Endothelial cell of umbilical vein (primary cell): ENCODE measurements around the gene POLR3B. TPM values are rescaled to one million over a fixed set of nuclear protein-coding genes. Genes with fewer than 3 reads are reported as not detected.

Source experiments
- BruUV-seq: library from RNA; stranded (reverse); fragments of 400-500 nt; replicated peaks from 2 replicates; lab custom pipeline; 2021; lab: Mats Ljungman, UMichigan
- CTCF ChIA-PET: fragments of 300-600, 350-600 bp; sonication (Branson Sonifier 250); formaldehyde crosslinking; loops from one replicate; lab custom pipeline; 2021; ENCODE audit warnings: antibody characterized with exemption, inconsistent platforms; lab: Charles Lee
- POLR2A ChIA-PET: fragments of 300-600, 350-600 bp; sonication (Branson Sonifier 250); formaldehyde crosslinking; loops from one replicate; lab custom pipeline; 2021; ENCODE audit warnings: antibody characterized with exemption, inconsistent platforms; lab: Charles Lee
- DNase-seq: peaks from one replicate; pipeline ENCODE4 v3.0.0-alpha.2; 2011; ENCODE audit warnings: low read depth, low spot score
- FAIRE-seq: peaks from 2 replicates; lab custom pipeline; 2011; peaks lifted over from hg19 to GRCh38; lab: Jason Lieb, UNC
- H2AFZ ChIP-seq: 2 replicates; pipeline ENCODE4 v1.6.0; 2012; ENCODE audit warnings: low read depth, low read length, control low read depth, inconsistent platforms
- H3K27ac ChIP-seq: 2 replicates; pipeline ENCODE4 v1.5.1; 2011; ENCODE audit warnings: low read depth, mild to moderate bottlenecking, control low read depth, low read length, moderate library complexity; ENCODE audit not compliant: insufficient read depth
- H3K27me3 ChIP-seq, 2 experiments: 2 replicates each; pipeline versions ENCODE4 v1.6.0 to v1.6.1; 2011; ENCODE audit warnings: low read length in 2 of 2, mixed read lengths in 1 of 2; ENCODE audit not compliant: control insufficient read depth in 2 of 2, insufficient read depth in 2 of 2
- H3K36me3 ChIP-seq, 2 experiments: 2 replicates in 1 of 2; 3 replicates in 1 of 2; pipeline ENCODE4 v1.5.1; 2011; ENCODE audit warnings: low read length in 2 of 2, mild to moderate bottlenecking in 1 of 2, moderate library complexity in 1 of 2; ENCODE audit not compliant: control insufficient read depth in 2 of 2, insufficient read depth in 2 of 2; ENCODE audit errors: extremely low read depth in 1 of 2
- H3K4me1 ChIP-seq: 3 replicates; pipeline ENCODE4 v1.5.1; 2011; ENCODE audit warnings: mild to moderate bottlenecking, low read length; ENCODE audit not compliant: control insufficient read depth, insufficient read depth; ENCODE audit errors: extremely low read depth
- H3K4me2 ChIP-seq: 2 replicates; pipeline ENCODE4 v1.6.1; 2011; ENCODE audit warnings: low read length, control low read depth, mixed read lengths; ENCODE audit not compliant: insufficient read depth
- H3K4me3 ChIP-seq, 3 experiments: fragments of 200-600 bp in 1 of 3; sonication (generic), shearing (Covaris generic) in 1 of 3; replicated peaks in 1 of 3; 2 replicates each; pipeline ENCODE4 v1.5.1; 2011 to 2016; ENCODE audit warnings: control low read depth in 3 of 3, low read length in 3 of 3, mild to moderate bottlenecking in 2 of 3, inconsistent platforms in 1 of 3, low read depth in 1 of 3, moderate library complexity in 1 of 3; ENCODE audit not compliant: insufficient read depth in 1 of 3
- H3K79me2 ChIP-seq: 2 replicates; pipeline ENCODE4 v1.6.0; 2012; ENCODE audit warnings: low read length, inconsistent platforms; ENCODE audit not compliant: control insufficient read depth, insufficient read depth
- H3K9ac ChIP-seq: replicated peaks from 2 replicates; pipeline ENCODE3; 2011; ENCODE audit warnings: low read length, control low read depth; ENCODE audit not compliant: insufficient read depth; ENCODE audit errors: extremely low read depth
- H3K9me1 ChIP-seq: replicated peaks from 3 replicates; pipeline ENCODE4 v1.6.0; 2011; ENCODE audit warnings: mild to moderate bottlenecking, low read length; ENCODE audit not compliant: control insufficient read depth, insufficient read depth; ENCODE audit errors: extremely low read depth
- H3K9me3 ChIP-seq: replicated peaks from 2 replicates; pipeline ENCODE4 v1.5.1; 2012; ENCODE audit warnings: low read length, inconsistent platforms; ENCODE audit not compliant: control insufficient read depth, insufficient read depth
- H4K20me1 ChIP-seq: replicated peaks from 2 replicates; pipeline ENCODE3; 2011; ENCODE audit warnings: mild to moderate bottlenecking, low read length; ENCODE audit not compliant: control insufficient read depth, insufficient read depth; ENCODE audit errors: extremely low read depth
- EZH2 ChIP-seq: IDR thresholded peaks from 2 replicates; pipeline ENCODE4 v1.6.1; 2012; ENCODE audit warnings: borderline replicate concordance, low read depth, mild to moderate bottlenecking, moderate library complexity, low read length, inconsistent platforms; ENCODE audit not compliant: severe bottlenecking
- FOS ChIP-seq: IDR thresholded peaks from 2 replicates; pipeline ENCODE4 v1.6.1; 2011; ENCODE audit warnings: mild to moderate bottlenecking, low read length, moderate library complexity, borderline replicate concordance; ENCODE audit not compliant: insufficient read depth
- GATA2 ChIP-seq: IDR thresholded peaks from 2 replicates; pipeline ENCODE4 v1.7.0; 2011; ENCODE audit warnings: low read depth, mild to moderate bottlenecking, moderate library complexity, mixed read lengths, low read length; ENCODE audit not compliant: insufficient read length, insufficient read depth
- JUN ChIP-seq: IDR thresholded peaks from 2 replicates; pipeline ENCODE4 v1.6.1; 2011; ENCODE audit warnings: borderline replicate concordance, low read depth; ENCODE audit not compliant: insufficient read length, insufficient read depth
- MYC ChIP-seq: IDR thresholded peaks from one replicate; pipeline ENCODE4 v1.6.1; 2011; ENCODE audit warnings: mild to moderate bottlenecking, low read depth, low read length
- POLR2A ChIP-seq: IDR thresholded peaks from 2 replicates; pipeline ENCODE4 v1.6.1; 2012; ENCODE audit warnings: low read depth, mild to moderate bottlenecking, control low read depth, low read length
- POLR2AphosphoS5 ChIP-seq: IDR thresholded peaks from 2 replicates; pipeline ENCODE4 v1.6.1; 2012; ENCODE audit warnings: low read depth, mild to moderate bottlenecking, control low read depth, low read length, moderate library complexity; ENCODE audit not compliant: insufficient read depth
- dilution Hi-C: fragments of 300-500 bp; cut with MboI; formaldehyde crosslinking; loops from one replicate; pipeline ENCODE4 v1.15.0; 2019; ENCODE audit warnings: low sequenced_read_pairs; ENCODE audit not compliant: extremely low pct_ligation_motif_present
- intact Hi-C: fragments of 100-400 bp; cut with micrococcal nuclease; formaldehyde crosslinking; loops from one replicate; pipeline ENCODE4 v1.10.0; 2022
- polyA plus RNA-seq, 4 experiments: library from polyadenylated mRNA; depleted of rRNA in 3 of 4; stranded (reverse) in 3 of 4; unstranded in 1 of 4; fragments of >200 nt; gene quantifications; 2 replicates each; pipeline versions ENCODE4 v1.2.1 to v1.2.3, GENCODE V29; 2011 to 2012; ENCODE audit warnings: missing spikeins in 1 of 4
- total RNA-seq: library from RNA; stranded (reverse); gene quantifications from 2 replicates; pipeline ENCODE4 v1.2.3, GENCODE V29; 2021
- TF ChIP-seq, protein P1 (sequence below), 2 donors: IDR thresholded peaks; 1 replicate in 1 of 2; 2 replicates in 1 of 2; pipeline ENCODE4 v1.5.1; 2011; ENCODE audit warnings: low read length in 2 of 2, mild to moderate bottlenecking in 2 of 2, moderate library complexity in 2 of 2, control low read depth in 1 of 2, inconsistent platforms in 1 of 2, low read depth in 1 of 2; ENCODE audit not compliant: insufficient read depth in 1 of 2; ENCODE audit errors: extremely low read depth in 1 of 2
- TF ChIP-seq, protein P2 (sequence below): IDR thresholded peaks from 2 replicates; pipeline ENCODE4 v1.6.1; 2011; ENCODE audit not compliant: insufficient read depth, insufficient read length

The POLR3B gene
- total and polyA plus RNA-seq, 2 donors (not counting 3 experiments of a cell fraction or from before 2014, with no cell fraction given), result 6.0 to 12.3 TPM

DNA sequence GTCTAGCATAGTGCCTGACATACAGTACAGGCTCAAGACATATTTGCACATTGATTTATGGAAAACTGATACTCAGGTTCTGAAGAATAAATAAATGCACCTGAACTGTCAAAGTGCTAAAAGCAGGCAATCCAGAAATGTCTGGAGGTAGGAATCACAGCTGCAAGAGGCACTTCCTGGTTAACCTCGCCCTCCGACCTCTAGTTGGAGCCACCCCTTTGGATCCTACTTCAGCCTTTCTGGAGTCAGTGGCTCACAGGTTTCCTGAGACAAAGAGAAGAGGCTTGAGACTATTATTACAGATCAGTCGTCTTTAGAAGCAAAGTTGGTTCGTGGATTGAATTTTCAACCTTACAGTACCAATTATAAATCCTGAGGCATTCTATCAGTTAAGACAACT is 42.0 kb upstream of the POLR3B start:
- TF ChIP-seq, protein P1, sequence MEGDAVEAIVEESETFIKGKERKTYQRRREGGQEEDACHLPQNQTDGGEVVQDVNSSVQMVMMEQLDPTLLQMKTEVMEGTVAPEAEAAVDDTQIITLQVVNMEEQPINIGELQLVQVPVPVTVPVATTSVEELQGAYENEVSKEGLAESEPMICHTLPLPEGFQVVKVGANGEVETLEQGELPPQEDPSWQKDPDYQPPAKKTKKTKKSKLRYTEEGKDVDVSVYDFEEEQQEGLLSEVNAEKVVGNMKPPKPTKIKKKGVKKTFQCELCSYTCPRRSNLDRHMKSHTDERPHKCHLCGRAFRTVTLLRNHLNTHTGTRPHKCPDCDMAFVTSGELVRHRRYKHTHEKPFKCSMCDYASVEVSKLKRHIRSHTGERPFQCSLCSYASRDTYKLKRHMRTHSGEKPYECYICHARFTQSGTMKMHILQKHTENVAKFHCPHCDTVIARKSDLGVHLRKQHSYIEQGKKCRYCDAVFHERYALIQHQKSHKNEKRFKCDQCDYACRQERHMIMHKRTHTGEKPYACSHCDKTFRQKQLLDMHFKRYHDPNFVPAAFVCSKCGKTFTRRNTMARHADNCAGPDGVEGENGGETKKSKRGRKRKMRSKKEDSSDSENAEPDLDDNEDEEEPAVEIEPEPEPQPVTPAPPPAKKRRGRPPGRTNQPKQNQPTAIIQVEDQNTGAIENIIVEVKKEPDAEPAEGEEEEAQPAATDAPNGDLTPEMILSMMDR (IDR thresholded peaks at IDR 0.05; ENCODE audit: extremely low read depth in 1 of 2, insufficient read depth in 1 of 2, low read depth in 1 of 2, low read length in 2 of 2), result no peak
- TF ChIP-seq FOS (no peak), GATA2 (no peak), EZH2 (no peak), JUN (no peak), POLR2AphosphoS5 (no peak), MYC (no peak), POLR2A (no peak)
- TF ChIP-seq, protein P2, sequence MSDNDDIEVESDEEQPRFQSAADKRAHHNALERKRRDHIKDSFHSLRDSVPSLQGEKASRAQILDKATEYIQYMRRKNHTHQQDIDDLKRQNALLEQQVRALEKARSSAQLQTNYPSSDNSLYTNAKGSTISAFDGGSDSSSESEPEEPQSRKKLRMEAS, result no peak
- dilution Hi-C loops, result no loop called here
- intact Hi-C loops, result no loop called here
- no peak overlapping the region for H3K9ac ChIP-seq
- ChIA-PET CTCF (interaction anchor here (1.0 to 1.3 kb wide), 2 partner anchors 18 to 23 kb away, joined by 3 read pairs; no protein-coding TSS in a partner anchor), POLR2A (no interaction called here)
- no peak overlapping the region for H3K4me3 ChIP-seq
- no peaks in the 10 kb centered on the region for H3K9me3 ChIP-seq
- DNase-seq (no peak), FAIRE-seq (no peak)
- H3K4me2 ChIP-seq, result no peak overlapping the region
- peaks cover 2% of the 10 kb centered on the region for H3K4me1 ChIP-seq
- no peaks in the 10 kb centered on the region for H3K9me1 ChIP-seq
- BruUV-seq, result no TSS peak
- no peak overlapping the region for H2AFZ ChIP-seq
- no peaks in the 10 kb centered on the region for H3K27me3 ChIP-seq
- H3K36me3 ChIP-seq, result no peaks in the 10 kb centered on the region
- H3K79me2 ChIP-seq, result no peaks in the 10 kb centered on the region
- H4K20me1 ChIP-seq, result no peaks in the 10 kb centered on the region
- no peak overlapping the region for H3K27ac ChIP-seq
